Right lobe of liver (tissue), 6 donors: Measurements from ENCODE around the gene CLEC16A. TPM values are rescaled to one million over a fixed set of nuclear protein-coding genes. Genes with fewer than 3 reads are reported as not detected.

Experiments used
- ATAC-seq, 4 donors: fragments of 200-7000 bp; cut with Tn5 transposase; one replicate each; pipeline ENCODE4 v1.9.1; 2020; ENCODE audit warnings: mild to moderate bottlenecking in 4 of 4, moderate library complexity in 4 of 4
- DNase-seq, 3 donors: peaks; one replicate each; pipeline ENCODE4 v3.0.0-alpha.2; 2020
- H3K27ac ChIP-seq, 3 donors: fragments of 200-600 bp; one replicate each; pipeline ENCODE4 v1.8.0; 2022
- H3K27me3 ChIP-seq, 2 donors: fragments of 200-600 bp; one replicate each; pipeline ENCODE4 v1.8.0; 2022
- H3K36me3 ChIP-seq, 4 donors: fragments of 200-600 bp; sonication (generic) in 1 of 4; one replicate each; pipeline versions ENCODE4 v1.5.1 to v1.8.0; 2017 to 2022; ENCODE audit warnings: control low read depth in 1 of 4
- H3K4me1 ChIP-seq, 4 donors: fragments of 200-600 bp; sonication (generic) in 1 of 4; one replicate each; pipeline versions ENCODE4 v1.5.1 to v1.8.0; 2017 to 2022; ENCODE audit warnings: control low read depth in 1 of 4
- H3K4me3 ChIP-seq, 3 donors: fragments of 200-600 bp; one replicate each; pipeline ENCODE4 v1.8.0; 2022
- H3K9me3 ChIP-seq, 4 donors: fragments of 200-600 bp; sonication (generic) in 1 of 4; one replicate each; pipeline versions ENCODE4 v1.5.1 to v1.8.0; 2017 to 2022; ENCODE audit warnings: control low read depth in 1 of 4
- POLR2A ChIP-seq: fragments of 450-650 bp; IDR thresholded peaks from one replicate; pipeline ENCODE4 v1.6.1; 2017; ENCODE audit warnings: antibody characterized with exemption, mild to moderate bottlenecking
- WGBS: methylation state at CpG from one replicate; pipeline ENCODE4 v1.1.6; 2018; ENCODE audit warnings: low coverage, low lambda C conversion rate; ENCODE audit not compliant: insufficient coverage; ENCODE audit errors: missing lambda C conversion rate; 5-methylcytosine and 5-hydroxymethylcytosine counted together
- intact Hi-C, 2 donors: fragments of 100-400 bp; cut with DNase I; formaldehyde crosslinking; loops; one replicate each; pipeline versions ENCODE4 v1.11.2 to v1.14.1; 2022
- total RNA-seq, 6 experiments: library from RNA; depleted of rRNA in 2 of 6; stranded (reverse); fragments of >200 nt in 2 of 6; fragmentation: NEBNext Ultra II Directional in 3 of 6; extraction: Animal tissue kit (Norgen Biotek cat#: 25700) in 3 of 6; gene quantifications; one replicate each; pipeline versions ENCODE4 v1.1.0 to v1.2.4, GENCODE V29; 2016 to 2023
- TF ChIP-seq, protein P1 (sequence below), 4 donors: fragments of 200-600 bp in 3 of 4; fragments of 450-650 bp in 1 of 4; IDR thresholded peaks; one replicate each; pipeline versions ENCODE4 v1.5.1 to v1.8.0; 2016 to 2022; ENCODE audit warnings: antibody characterized with exemption in 4 of 4, mild to moderate bottlenecking in 2 of 4
- donor health status: DM: no; HTN: yes; CAD: no.
- donor health status: DM: no; HTN: no; CAD: no.
- donor health status: DM: no; HTN: no; CAD: no.
- donor health status: DM: no; HTN: yes; CAD: no.
- donor health status: DM: no; HTN: yes; CAD: no.

CLEC16A gene
- total RNA-seq, 6 experiments from 2014 or later: 15.2 to 25.9 (median 19.8) TPM

DNA sequence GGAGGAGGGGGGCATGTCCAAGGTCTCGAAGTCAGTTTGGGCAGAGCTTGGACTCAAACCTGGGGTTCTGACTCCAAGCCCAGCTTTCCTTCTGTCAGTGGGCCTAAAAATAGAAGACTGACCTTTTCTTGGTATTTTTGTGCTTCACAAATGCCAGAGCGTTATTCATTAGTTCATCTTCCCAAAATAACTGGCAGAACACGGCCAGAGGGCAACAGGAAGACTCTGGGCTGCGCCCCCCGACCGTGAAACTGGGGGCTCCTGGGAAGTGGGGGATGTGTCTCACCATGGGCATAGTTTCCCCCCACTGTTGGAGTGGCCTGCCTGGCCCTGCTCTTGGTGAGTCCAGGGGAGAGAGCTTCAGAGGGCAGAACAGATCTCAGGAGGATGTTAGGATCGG lies 217.6 kb downstream of the CLEC16A start:
- Histone ChIP-seq H3K9me3 (no peaks in the 10 kb centered on the region), H3K4me1 (no peaks in the 10 kb centered on the region), H3K27me3 (no peaks in the 10 kb centered on the region), H3K36me3 (peaks cover 0 to 2% (median 0%) of the 10 kb centered on the region in 4 donors), H3K4me3 (no peak overlapping the region), H3K27ac (no peak overlapping the region)
- intact Hi-C loops: no loop called here
- ATAC-seq (no peak), DNase-seq (no peak)
- 43% methylated on average over 2 of the region's 7 CpGs for WGBS
- TF ChIP-seq, protein P1, sequence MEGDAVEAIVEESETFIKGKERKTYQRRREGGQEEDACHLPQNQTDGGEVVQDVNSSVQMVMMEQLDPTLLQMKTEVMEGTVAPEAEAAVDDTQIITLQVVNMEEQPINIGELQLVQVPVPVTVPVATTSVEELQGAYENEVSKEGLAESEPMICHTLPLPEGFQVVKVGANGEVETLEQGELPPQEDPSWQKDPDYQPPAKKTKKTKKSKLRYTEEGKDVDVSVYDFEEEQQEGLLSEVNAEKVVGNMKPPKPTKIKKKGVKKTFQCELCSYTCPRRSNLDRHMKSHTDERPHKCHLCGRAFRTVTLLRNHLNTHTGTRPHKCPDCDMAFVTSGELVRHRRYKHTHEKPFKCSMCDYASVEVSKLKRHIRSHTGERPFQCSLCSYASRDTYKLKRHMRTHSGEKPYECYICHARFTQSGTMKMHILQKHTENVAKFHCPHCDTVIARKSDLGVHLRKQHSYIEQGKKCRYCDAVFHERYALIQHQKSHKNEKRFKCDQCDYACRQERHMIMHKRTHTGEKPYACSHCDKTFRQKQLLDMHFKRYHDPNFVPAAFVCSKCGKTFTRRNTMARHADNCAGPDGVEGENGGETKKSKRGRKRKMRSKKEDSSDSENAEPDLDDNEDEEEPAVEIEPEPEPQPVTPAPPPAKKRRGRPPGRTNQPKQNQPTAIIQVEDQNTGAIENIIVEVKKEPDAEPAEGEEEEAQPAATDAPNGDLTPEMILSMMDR (IDR thresholded peaks at IDR 0.05): no peak
- TF ChIP-seq POLR2A: no peak

GRCh38 chr16:11162586-11163268 lies 218.4 kb downstream of the CLEC16A start:
- WGBS: 95% methylated on average over 6 of the region's 9 CpGs
- H3K27ac ChIP-seq: no peak overlapping the region
- H3K9me3 ChIP-seq: no peaks in the 10 kb centered on the region
- no peak overlapping the region for H3K4me3 ChIP-seq
- no peak for ATAC-seq
- no peaks in the 10 kb centered on the region for H3K4me1 ChIP-seq
- DNase-seq: no peak
- intact Hi-C loops: no loop called here
- TF ChIP-seq, protein P1 (IDR thresholded peaks at IDR 0.05): no peak
- TF ChIP-seq POLR2A: no peak
- no peaks in the 10 kb centered on the region for H3K27me3 ChIP-seq
- H3K36me3 ChIP-seq: peaks cover 0 to 7% (median 0%) of the 10 kb centered on the region in 4 donors

DNA sequence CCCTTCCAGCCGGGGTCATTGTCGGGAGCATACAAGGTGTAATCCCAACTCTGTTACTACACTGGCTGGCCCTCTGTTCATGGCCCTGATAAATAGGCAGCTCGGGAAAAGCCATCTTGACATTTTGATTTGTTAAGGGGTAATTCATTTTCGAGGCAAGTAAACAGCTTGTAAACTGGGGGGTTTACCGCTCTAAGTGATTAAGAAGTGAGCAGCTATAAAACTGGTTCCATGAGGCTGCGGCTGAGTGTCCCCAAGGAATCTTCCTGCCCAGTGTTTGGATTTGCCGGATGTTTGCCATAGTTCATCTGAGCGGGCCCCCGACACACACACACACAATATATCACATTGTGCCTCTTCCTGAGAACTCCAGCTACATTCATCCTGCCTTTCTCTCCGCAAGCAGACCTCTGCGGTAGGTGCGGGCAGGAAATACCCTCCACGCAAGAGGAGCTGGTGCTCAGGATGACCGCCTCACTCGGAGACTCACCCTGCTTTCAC lies 219.4 kb downstream of the CLEC16A start:
- Histone ChIP-seq H3K36me3 (peaks cover 0 to 7% (median 0%) of the 10 kb centered on the region in 4 donors), H3K27me3 (no peaks in the 10 kb centered on the region), H3K4me3 (no peak overlapping the region), H3K27ac (no peak overlapping the region), H3K9me3 (no peaks in the 10 kb centered on the region), H3K4me1 (no peaks in the 10 kb centered on the region)
- WGBS: 95% methylated on average over 10 of the region's 15 CpGs
- intact Hi-C loops: no loop called here
- TF ChIP-seq POLR2A: no peak
- TF ChIP-seq, protein P1 (IDR thresholded peaks at IDR 0.05): no peak
- DNase-seq (no peak), ATAC-seq (no peak)

DNA sequence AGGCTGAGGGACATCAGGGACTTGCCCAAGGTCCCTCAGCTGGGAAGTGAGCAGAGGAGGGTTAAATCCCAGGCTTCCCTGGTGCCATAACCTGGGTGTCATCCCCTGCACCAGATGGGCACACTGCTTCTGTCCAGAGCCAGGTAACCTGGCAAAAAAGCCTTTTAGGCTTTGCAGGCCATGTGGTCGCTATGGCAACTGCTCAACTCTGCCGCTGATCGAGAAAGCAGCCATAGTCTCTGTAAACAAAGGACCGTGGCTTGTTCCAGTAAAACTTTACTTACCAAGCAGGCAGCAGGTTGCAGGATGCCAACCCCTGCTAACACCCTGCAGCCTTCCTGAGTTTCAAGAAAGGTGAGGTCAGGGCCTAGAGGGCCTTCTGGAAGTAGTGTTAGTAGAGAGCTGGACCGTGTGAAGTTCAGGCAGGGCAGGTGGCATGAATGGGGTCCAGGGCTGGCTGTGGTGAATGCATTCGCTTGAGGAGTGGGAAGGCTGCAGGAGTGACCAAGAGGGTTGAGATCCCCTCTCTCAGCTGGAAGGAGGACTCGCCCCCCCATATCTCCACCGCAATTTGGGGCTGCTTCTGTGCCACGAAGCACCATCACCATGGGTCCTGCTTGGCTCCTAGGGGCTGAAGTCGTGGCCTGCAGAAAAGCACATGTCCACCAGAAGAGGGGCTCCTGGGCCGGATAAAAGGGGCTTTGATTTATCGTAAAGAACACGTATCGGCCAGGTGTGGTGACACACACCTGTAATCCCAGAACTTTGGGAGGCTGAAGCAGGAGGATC lies 220.3 kb downstream of the CLEC16A start:
- TF ChIP-seq POLR2A: no peak
- TF ChIP-seq, protein P1 (IDR thresholded peaks at IDR 0.05): no peak
- Histone ChIP-seq H3K36me3 (peaks cover 0 to 7% (median 0%) of the 10 kb centered on the region in 4 donors), H3K27me3 (no peaks in the 10 kb centered on the region), H3K27ac (no peak overlapping the region), H3K9me3 (no peaks in the 10 kb centered on the region), H3K4me3 (no peak overlapping the region), H3K4me1 (no peaks in the 10 kb centered on the region)
- WGBS: 91% methylated on average over 12 of the region's 14 CpGs
- DNase-seq (no peak), ATAC-seq (peak in 1 of 4 donors; percentile 34)
- intact Hi-C loops: no loop called here
